ENCODE results near the gene OLFM1.

DNA sequence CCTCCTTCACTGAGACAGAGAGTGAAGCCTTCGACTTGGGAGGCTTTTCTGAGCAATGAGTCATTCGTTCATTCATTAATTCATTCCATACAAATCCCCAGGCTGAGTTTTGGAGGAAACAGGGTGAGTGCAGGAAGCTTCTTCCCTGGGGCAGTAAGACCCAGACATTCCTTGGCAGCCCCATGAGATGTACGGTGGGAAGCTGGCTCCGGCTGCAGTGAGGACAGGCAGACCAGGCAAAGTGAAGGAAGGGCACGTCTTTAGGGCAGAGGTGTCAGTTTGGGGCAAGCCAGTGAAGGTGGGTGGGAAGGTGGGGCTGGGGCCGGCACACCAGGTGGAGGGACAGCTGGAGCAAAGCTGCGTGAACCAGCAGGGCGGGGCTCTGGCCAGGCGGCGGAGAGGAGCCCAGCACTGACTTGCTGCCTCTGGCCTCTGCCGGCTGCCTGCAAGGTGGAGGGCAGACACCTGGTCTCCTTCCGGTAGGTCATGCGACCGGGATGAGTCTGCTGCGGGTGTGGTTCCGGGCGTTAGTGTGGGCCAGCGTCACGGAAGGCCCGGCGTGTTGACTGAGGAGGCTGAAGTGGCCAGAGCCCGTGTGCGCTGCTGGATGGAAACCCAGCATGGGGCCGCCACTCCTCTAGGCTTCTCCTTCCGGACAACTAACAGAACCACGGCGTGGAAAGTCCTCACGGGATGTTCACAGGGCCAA is 16.6 kb downstream of the OLFM1 start:
- TF ChIP-seq POLR2AphosphoS5 (IDR thresholded peaks at IDR 0.05; ENCODE audit: borderline replicate concordance, low read depth, low read length) (no peak), EZH2 (IDR thresholded peaks at IDR 0.05) (no peak), FOXP2 (optimal IDR thresholded peaks at IDR 0.05; ENCODE audit: control extremely low read depth, extremely low read length, insufficient read depth) (no peak)

Measured in SK-N-MC (cell line).